ENCODE results near the gene M1AP. TPM values are rescaled to one million over a fixed set of nuclear protein-coding genes. Genes with fewer than 3 reads are reported as not detected.

Gene M1AP
- total RNA-seq, 1 donor from 2014 or later, result 4.9 TPM

DNA sequence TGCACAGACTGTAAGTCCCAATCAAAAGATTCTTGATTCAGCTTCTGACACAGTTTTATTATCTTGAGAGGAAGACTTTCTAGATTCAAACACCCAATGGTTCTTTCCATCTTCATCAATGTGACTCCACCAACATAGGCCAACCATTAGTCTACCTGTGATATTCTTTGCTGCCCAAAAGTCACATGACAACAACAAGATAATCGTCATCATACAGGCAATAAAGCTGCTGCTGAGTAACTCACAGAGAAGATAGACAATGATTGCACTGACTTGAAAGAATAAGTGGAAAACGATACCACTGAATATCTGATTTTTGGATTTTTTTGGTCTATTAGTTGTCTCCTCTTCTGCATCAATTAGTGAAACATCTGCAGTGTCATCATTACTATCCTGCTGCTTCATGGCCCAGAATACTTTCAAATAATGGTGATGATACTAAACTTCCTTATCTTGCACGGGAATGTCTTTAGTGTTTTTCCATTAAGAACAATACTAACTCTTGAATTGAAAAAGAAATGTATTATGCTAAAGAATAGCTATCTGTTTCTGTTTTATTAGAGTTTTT lies 19.5 kb downstream of the M1AP start:
- no peaks in the 10 kb centered on the region for H3K4me1 ChIP-seq
- H3K27ac ChIP-seq, result no peak overlapping the region
- intact Hi-C loops (cut with DNase I), result no loop called here
- H3K36me3 ChIP-seq, result no peaks in the 10 kb centered on the region
- no peak for DNase-seq (ENCODE audit: extremely low spot score in 2 of 2)
- no peak overlapping the region for H3K4me3 ChIP-seq
- H3K9me3 ChIP-seq, result no peaks in the 10 kb centered on the region
- H3K27me3 ChIP-seq, result no peaks in the 10 kb centered on the region
- TF ChIP-seq POLR2A (IDR thresholded peaks at IDR 0.05) (no peak), POLR2AphosphoS5 (IDR thresholded peaks at IDR 0.05; ENCODE audit: insufficient read depth in 1 of 2, low read depth in 1 of 2) (no peak)
- TF ChIP-seq, protein P1, sequence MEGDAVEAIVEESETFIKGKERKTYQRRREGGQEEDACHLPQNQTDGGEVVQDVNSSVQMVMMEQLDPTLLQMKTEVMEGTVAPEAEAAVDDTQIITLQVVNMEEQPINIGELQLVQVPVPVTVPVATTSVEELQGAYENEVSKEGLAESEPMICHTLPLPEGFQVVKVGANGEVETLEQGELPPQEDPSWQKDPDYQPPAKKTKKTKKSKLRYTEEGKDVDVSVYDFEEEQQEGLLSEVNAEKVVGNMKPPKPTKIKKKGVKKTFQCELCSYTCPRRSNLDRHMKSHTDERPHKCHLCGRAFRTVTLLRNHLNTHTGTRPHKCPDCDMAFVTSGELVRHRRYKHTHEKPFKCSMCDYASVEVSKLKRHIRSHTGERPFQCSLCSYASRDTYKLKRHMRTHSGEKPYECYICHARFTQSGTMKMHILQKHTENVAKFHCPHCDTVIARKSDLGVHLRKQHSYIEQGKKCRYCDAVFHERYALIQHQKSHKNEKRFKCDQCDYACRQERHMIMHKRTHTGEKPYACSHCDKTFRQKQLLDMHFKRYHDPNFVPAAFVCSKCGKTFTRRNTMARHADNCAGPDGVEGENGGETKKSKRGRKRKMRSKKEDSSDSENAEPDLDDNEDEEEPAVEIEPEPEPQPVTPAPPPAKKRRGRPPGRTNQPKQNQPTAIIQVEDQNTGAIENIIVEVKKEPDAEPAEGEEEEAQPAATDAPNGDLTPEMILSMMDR (IDR thresholded peaks at IDR 0.05), result no peak

DNA sequence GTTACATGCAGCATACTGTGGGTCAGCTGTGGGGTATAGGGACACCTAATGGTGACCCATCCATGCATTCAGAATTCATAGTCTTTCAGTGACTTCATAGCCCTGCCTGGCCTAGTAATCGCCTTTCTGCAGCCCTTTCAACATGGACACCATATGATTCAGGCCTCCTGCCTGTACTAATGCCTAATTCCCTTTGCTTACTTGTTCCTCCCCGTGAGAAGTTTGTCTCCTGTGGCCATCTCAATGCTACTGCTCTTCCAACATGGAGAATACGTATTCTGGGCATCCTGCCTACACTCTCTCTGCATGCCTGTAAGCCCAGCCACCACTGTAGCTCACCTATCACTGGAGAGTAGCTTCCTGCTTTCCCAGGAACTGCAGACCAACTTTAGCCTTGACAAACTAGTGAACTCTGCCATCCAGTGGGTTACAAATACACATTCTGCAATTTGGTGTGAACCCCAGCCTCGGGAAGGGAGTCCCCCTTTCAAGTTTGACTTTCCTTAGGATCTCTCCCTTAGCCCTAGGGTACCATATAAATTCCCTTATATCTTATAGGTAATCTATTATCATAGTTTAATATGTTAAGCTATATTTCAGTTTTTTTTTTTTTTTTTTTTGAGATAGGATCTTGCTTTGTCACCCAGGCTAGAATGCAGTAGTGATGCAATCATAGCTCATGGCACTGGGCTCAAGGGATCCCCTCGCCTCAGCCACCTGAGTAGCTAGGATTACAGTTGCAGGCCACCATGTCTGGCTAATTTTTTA lies 22.3 kb downstream of the M1AP start:
- intact Hi-C loops (cut with DNase I), result no loop called here
- no peak for DNase-seq (ENCODE audit: extremely low spot score in 2 of 2)
- TF ChIP-seq, protein P1 (IDR thresholded peaks at IDR 0.05), result no peak
- TF ChIP-seq POLR2AphosphoS5 (IDR thresholded peaks at IDR 0.05; ENCODE audit: insufficient read depth in 1 of 2, low read depth in 1 of 2), result no peak
- no peak for TF ChIP-seq POLR2A (IDR thresholded peaks at IDR 0.05)

GRCh38 chr2:74620671-74621070 lies 27.5 kb downstream of the M1AP start:
- Histone ChIP-seq H3K27me3 (no peaks in the 10 kb centered on the region), H3K4me1 (no peaks in the 10 kb centered on the region), H3K36me3 (no peaks in the 10 kb centered on the region), H3K27ac (no peak overlapping the region), H3K4me3 (no peak overlapping the region), H3K9me3 (no peaks in the 10 kb centered on the region)
- intact Hi-C loops (cut with DNase I), result no loop called here
- no peak for TF ChIP-seq POLR2AphosphoS5 (IDR thresholded peaks at IDR 0.05; ENCODE audit: insufficient read depth in 1 of 2, low read depth in 1 of 2)
- TF ChIP-seq POLR2A (IDR thresholded peaks at IDR 0.05), result no peak
- TF ChIP-seq, protein P1 (IDR thresholded peaks at IDR 0.05), result no peak
- DNase-seq (ENCODE audit: extremely low spot score in 2 of 2), result no peak

More for the DNA sequence above, 22.3 kb downstream of the M1AP start:
- no peak overlapping the region for H3K27ac ChIP-seq
- H3K27me3 ChIP-seq, result no peaks in the 10 kb centered on the region
- no peaks in the 10 kb centered on the region for H3K36me3 ChIP-seq
- H3K9me3 ChIP-seq, result no peaks in the 10 kb centered on the region
- no peak overlapping the region for H3K4me3 ChIP-seq
- no peaks in the 10 kb centered on the region for H3K4me1 ChIP-seq

DNA sequence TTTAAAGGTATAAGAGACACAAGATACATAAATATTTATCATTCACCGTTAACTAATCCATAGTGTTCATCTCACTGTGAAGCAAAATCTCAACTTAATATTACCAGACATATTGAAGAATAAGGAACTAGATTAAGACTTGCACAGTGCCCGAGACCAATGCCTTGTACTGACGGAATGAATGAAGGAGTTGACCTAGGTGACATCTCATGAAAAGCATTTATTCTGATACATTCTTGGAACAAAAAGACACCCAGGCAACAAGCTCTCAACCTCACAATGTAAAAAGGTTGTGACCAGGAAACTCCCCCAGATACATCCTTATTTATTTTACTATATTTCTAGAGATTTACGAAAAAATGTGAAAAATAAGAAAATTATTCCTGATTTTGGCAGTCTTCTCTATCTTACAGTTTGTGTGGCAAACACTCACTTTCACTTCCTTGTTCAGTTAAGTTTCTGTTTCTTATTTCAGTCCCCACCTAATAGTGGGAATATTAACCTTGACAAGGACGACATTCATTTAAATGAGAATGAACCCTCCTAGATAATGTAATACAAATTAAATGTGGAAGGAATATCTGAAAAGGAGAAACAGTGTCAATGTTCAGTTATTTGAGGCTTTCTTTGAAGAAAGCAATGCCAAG lies 28.4 kb downstream of the M1AP start:
- DNase-seq (ENCODE audit: extremely low spot score in 2 of 2), result no peak
- no peak overlapping the region for H3K4me3 ChIP-seq
- no peaks in the 10 kb centered on the region for H3K27me3 ChIP-seq
- no peak overlapping the region for H3K27ac ChIP-seq
- H3K4me1 ChIP-seq, result no peaks in the 10 kb centered on the region
- intact Hi-C loops (cut with DNase I), result no loop called here
- TF ChIP-seq POLR2AphosphoS5 (IDR thresholded peaks at IDR 0.05; ENCODE audit: insufficient read depth in 1 of 2, low read depth in 1 of 2), result no peak
- TF ChIP-seq POLR2A (IDR thresholded peaks at IDR 0.05), result no peak
- TF ChIP-seq, protein P1 (IDR thresholded peaks at IDR 0.05), result no peak
- no peaks in the 10 kb centered on the region for H3K9me3 ChIP-seq
- no peaks in the 10 kb centered on the region for H3K36me3 ChIP-seq
